ENCODE results near the gene ZNF879.

Gene ZNF879

DNA sequence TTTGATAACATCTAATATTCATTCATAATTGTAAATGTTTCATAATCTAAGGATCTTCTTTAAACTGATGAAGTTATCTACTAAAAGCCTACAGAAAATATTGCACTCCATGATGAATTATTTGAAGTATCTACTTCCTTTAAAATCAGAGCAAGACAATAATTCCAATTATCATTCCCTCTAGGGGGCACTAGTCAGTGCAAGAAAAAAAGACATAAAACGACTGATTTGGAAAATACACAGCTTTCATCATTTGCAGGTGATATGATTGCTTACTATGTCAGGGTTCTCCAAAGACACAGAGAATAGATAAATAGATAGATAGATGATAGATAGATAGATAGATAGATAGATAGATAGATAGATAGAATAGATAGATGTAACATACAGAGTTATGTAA, 14.9 kb upstream of the ZNF879 start:
- no peak for DNase-seq (ENCODE audit: low read depth)

DNA sequence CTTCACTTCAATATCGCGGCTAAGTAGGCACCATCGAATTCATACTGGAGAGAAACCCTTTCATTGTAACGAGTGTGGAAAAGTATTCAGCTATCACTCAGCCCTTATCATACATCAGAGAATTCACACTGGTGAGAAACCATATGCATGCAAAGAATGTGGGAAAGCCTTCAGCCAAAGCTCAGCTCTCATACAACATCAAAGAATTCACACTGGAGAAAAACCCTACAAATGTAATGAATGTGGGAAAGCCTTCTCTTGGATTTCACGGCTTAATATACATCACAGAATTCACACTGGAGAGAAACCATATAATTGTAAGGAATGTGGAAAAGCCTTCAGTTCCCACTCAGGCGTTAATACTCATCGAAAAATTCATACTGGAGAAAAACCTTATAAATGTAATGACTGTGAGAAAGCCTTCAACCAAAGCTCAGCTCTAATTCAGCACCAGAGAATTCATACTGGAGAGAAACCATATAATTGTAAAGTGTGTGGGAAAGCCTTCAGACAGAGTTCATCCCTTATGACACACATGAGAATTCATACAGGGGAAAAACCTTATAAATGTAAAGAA, 9.5 kb downstream of the ZNF879 start:
- DNase-seq (ENCODE audit: low read depth), result no peak

DNA sequence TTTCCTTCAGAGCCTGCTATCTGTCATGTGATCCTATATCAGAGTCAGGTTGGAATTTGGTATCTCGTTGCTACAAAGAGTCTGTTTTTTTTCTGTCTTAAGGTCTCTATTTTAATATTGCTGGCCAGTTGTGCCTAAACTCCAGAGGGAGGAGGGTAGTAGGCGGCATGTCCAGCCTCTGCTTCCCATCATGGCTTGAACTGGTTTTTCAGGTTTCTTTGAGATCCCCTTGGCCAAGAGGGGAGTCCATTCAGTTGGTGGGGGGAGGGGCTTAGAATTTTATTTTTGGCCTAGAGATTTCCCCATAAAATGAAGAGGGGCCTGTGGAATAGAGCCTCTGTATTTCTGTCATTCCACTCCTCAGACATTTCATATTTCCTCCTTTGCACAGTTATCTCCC, 21.2 kb downstream of the ZNF879 start:
- DNase-seq (ENCODE audit: low read depth), result no peak

DNA sequence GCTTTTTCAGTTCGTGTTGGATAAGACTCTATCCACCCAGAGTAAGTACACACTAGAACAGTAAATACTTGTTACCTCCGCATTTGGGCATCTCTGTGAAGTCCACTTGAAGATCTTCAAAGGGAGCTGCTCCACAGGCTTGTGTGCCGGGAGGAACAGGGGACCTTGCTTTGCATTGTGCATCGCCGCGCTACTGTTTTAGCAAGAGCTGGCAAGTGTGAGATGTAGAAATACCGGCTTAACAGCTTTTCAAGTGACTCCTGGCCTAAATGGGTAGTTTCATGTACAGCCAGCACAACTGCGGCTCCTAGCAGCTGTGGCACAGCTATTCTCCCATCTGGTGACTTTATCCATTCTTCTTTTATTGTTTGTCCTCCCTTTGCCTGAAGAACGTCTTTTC, 28.2 kb downstream of the ZNF879 start:
- no peak for DNase-seq (ENCODE audit: low read depth)

DNA sequence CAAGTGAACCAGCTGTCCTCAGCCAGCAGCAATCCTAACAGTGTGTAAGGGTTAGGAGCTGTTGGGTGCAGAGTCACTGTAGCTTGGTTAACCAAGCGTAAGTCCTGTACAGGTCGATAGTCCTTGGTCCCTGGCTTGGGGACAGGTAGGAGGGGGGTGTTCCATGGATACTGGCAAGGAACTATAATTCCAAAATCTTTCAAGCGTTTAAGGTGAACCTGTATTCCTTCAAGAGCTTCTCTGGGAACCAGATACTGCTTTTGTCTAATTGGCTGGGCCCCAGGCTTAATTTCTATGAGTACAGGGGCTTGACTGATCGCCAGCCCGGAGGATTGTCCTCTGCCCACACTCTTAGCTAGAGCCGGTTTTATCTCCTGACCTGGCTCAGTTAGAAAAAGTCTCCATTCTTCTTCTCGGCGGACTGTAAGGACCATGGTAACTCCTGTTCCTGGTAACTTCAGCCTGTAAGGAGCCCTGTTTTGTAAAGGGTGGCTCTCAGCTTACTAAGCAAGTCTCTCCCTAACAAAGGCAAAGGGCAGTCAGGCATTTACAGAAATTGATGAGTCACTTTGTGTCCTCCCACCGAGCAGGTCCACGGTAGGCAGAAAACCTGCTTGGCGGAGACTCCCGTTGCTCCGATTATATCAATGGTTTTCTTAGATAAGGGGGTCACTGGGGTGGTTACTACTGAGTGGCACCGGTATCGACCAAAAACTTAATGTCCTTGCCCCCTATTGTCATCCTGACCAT, 30.6 kb downstream of the ZNF879 start:
- DNase-seq (ENCODE audit: low read depth), result no peak

DNA sequence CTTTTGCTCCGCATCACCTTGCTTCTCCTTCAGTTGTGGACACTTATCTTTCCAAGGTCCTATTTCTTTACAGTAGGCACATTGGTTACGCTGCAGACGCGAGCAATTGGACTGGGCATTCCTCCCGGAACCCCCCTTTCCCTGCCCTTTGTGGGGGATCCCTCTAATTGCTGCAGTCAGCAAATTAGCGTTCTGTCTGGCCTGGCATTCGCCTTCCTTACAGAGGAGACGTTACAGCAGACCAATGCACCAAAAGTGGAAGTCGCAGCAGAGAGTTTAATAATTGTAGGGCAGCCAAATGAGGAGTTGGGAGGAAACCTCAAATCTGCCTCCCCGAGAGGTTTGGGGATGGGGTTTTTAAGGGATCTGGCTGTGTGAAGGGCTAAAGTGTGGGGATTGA, 31.3 kb downstream of the ZNF879 start:
- no peak for DNase-seq (ENCODE audit: low read depth)

DNA sequence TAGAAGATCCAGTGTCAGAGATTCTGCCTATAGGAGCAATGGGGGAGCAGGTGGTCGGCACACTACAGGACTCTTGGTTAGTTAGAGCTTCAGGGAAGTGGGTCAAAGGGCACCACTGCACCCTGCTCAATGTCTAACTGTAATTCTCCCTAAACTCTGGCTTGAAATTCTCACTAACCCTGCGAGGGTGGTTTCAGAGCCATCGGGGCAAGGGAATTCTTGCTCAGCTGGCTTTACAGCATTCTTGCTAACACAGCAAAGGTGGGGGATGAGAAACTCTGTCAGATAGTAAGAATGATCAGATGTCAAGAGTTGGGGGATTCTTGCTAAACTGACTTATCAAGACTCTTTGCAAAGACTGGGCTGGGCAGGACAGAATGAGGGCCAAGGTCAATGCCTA, 31.8 kb downstream of the ZNF879 start:
- no peak for DNase-seq (ENCODE audit: low read depth)

DNA sequence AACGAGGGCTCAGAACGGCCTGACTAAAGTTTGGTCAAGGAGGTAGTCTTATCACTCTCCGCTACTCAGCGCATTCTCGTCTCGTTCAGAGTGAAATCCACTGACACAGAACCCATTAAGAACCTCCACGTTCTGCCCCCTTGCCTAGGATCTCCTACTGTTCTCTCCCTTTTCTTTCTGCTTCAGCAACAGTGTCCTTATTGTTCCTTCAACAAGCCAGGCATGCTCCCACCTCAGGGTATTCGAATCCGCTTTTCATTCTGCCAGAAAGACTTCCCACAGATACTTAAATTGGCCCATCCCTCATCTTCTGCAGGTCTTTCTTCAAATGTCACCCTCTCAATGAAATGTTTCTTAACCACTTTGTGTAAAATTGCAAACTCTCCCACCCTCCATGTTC, 32.2 kb downstream of the ZNF879 start:
- no peak for DNase-seq (ENCODE audit: low read depth)

DNA sequence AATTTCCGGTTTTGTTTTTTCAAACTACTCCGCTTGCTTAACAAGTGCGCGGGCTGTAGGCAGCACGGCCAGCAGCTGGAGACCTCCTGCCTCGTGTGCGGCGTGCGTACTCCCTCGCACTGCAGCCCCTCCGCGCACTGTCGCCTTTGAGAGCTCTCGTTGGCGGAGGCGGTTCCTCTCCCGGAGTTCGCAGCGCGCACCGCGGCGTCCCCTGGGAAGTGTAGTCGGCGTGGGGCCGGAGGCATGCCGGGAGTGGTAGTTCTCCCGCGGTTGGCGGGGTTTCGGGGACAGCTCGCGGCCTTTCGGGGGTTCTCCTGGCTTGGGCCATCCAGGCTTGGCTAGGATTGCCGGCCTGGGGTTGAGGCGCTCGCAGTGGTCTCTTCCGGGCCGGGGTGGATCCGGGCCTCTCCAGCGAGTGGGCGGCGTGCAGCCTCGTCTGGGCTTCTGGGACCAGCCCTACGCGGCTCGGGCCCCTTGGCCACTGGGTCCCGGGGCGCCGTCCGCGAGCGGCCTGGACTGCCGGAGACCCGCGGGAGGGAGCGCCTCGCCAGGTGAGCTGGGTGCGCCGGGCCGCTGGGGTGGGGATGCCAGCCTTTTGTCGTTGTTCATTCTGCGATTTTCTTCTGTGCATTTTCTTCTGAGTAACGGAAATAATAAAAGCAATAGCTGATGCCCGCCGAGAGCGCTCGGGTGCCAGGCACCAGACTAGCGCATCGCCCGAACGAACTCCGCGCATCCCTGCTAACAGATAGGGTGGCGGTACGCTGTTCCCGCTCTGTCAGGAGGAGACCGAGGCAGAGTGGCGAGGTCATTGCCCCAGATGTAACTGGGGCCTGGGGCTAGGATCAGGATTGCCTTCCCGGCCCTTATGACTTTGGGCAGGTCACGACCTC, 36.8 kb downstream of the ZNF879 start, which contains the start of gene ZNF354C:
ZNF354C (plus strand) TSS at position 258 of the 893 bp plus-strand sequence. CDS start 1,696 bp downstream, outside the sequence.
- DNase-seq (ENCODE audit: low read depth), result peak; percentile 81

DNA sequence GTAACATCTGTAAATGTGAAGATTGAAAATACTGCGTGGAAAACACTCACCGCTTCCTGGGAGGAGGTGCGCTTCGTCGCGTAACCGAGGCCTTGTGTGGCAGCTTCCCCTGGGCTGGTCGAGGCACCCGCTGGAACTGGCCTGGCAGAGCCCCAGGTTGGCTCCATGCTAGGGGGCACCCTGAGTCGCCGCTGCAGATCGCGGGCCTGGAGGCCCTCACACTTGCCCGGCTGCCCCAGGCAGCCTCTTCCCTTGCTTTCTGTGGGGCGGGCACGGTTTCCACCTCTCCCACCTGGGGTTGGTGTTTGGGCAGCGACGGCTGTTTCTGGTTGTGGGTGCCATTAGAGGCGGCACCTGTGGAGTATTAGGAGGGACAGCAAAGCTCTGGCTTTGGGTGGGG, 37.4 kb downstream of the ZNF879 start:
- DNase-seq (ENCODE audit: low read depth), result no peak

DNA sequence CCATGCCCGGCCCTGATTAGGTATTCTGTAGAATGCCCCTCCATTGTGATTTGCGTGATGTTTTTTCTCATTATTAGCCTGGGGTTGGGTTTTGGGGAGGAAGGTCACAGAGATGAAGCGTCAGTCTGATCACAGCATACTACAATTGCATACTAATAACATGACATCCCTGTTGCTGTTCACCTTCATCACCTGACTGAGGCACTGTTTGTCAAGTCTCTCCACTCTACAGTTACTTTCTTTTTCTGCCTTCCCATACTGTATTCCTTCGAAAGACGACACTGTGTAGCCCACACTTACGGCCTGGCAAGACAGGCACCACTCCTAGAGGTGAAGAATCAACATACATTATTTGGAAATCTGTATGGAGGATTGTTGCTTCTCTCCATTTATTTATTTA, 42.1 kb downstream of the ZNF879 start:
- DNase-seq (ENCODE audit: low read depth), result no peak

DNA sequence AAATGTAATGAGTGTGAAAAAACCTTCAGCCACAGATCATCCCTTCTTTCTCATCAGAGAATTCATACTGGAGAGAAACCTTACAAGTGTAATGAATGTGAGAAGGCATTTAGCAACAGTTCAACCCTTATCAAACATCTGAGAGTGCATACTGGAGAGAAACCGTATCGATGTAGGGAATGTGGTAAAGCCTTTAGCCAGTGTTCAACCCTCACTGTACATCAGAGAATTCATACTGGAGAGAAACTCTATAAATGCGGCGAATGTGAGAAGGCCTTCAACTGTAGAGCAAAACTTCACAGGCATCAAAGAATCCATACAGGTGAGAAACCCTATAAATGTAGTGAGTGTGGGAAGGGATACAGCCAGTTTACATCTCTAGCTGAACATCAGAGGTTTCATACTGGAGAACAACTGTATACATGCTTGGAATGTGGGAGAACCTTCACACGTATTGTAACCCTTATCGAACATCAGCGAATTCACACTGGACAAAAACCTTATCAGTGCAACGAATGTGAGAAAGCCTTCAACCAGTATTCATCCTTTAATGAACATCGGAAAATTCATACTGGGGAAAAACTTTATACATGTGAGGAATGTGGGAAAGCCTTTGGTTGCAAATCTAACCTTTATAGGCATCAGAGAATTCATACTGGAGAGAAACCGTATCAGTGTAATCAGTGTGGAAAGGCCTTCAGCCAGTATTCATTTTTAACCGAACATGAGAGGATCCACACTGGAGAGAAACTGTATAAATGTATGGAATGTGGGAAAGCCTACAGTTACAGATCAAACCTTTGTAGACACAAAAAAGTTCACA, 55.8 kb downstream of the ZNF879 start:
- no peak for DNase-seq (ENCODE audit: low read depth)

DNA sequence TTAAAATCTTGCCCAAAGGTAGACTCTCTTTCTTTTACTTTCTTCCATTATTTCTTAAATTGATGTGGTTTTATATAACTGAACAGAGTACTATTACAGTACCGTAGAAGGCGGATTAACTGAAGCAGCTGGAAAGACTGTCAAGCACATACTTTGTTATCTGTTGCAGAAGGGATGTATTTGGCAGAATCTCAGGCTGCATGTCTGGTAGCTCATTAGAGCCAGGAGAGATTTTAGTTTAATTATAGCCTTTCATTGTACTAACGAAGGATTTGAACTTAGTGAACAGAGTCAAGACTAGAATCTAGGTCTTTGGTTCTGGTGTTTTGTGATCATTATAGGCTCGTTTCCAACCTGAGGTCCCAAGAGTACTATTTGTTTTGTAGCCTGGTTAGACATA, 57.1 kb downstream of the ZNF879 start:
- no peak for DNase-seq (ENCODE audit: low read depth)

All from activated T-cell treated with anti-CD3 and anti-CD28 coated beads for 48 hours (primary cell).